NT2/D1 (cell line): ENCODE data around the gene CFAP44.

Experiments
- SUZ12 ChIP-seq: IDR thresholded peaks from 2 replicates; pipeline ENCODE4 v1.6.1; 2011; ENCODE audit not compliant: insufficient read length, insufficient read depth; ENCODE audit errors: extremely low read depth
- YY1 ChIP-seq: IDR thresholded peaks from 2 replicates; pipeline ENCODE4 v1.6.1; 2011; ENCODE audit not compliant: insufficient read length, insufficient read depth
- ZNF274 ChIP-seq: IDR thresholded peaks from 2 replicates; pipeline ENCODE4 v1.6.1; 2011; ENCODE audit warnings: mild to moderate bottlenecking, low read depth, low read length

DNA sequence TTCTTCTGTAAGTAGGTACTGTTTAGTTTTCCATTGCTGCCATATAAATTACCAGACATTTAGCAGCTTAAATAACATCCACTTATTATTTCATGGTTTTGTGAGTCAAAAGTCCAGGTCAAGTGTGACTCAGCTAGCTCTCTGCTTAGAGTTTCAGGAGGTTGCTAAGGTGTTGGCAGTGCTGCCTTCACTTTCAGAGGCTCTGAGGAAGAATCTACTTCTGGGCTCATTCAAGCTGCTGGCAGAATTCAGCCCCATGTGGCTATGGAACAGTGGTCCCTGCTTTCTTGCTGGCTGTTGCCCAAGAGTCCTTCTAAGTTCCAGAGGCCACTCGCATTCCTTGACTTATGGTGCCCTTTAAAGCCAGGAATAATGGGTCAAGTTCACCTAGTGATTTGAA lies 4.5 kb downstream of the CFAP44 start:
- no peak for TF ChIP-seq YY1
- no peak for TF ChIP-seq ZNF274
- TF ChIP-seq SUZ12, result no peak
